Sigmoid colon (tissue), 7 donors: Measurements from ENCODE around the gene ZNF716. TPM values are rescaled to one million over a fixed set of nuclear protein-coding genes. Genes with fewer than 3 reads are reported as not detected.

Source experiments
- DNase-seq: peaks from one replicate; pipeline ENCODE4 v3.0.0-alpha.2; 2019
- H3K27ac ChIP-seq, 4 donors: fragments of 200-600 bp; sonication (generic); one replicate each; pipeline ENCODE4 v1.5.1; 2016 to 2019; ENCODE audit warnings: mild to moderate bottlenecking in 1 of 4
- H3K27me3 ChIP-seq, 3 donors: fragments of 200-600 bp; sonication (generic); one replicate each; pipeline ENCODE4 v1.5.1; 2019; ENCODE audit warnings: mild to moderate bottlenecking in 1 of 3
- H3K36me3 ChIP-seq, 4 donors: fragments of 200-600 bp; sonication (generic); one replicate each; pipeline ENCODE4 v1.5.1; 2016 to 2019
- H3K4me1 ChIP-seq, 4 donors: fragments of 200-600 bp; sonication (generic); one replicate each; pipeline ENCODE4 v1.5.1; 2017 to 2019
- H3K4me3 ChIP-seq, 4 donors: fragments of 200-600 bp; sonication (generic); one replicate each; pipeline ENCODE4 v1.5.1; 2017 to 2019; ENCODE audit warnings: mild to moderate bottlenecking in 2 of 4, moderate library complexity in 1 of 4
- H3K9me3 ChIP-seq, 4 donors: fragments of 200-600 bp in 3 of 4; sonication (generic) in 3 of 4; one replicate each; pipeline versions ENCODE4 v1.5.1 to v1.6.1; 2013 to 2019
- CTCF ChIP-seq, 4 experiments: fragments of 450-650 bp in 3 of 4; fragments of 200-600 bp in 1 of 4; IDR thresholded peaks; one replicate each; pipeline ENCODE4 v1.5.1; 2016 to 2019; ENCODE audit warnings: antibody characterized with exemption in 4 of 4, mild to moderate bottlenecking in 3 of 4, moderate library complexity in 2 of 4
- EP300 ChIP-seq, 4 donors: sonication (generic); formaldehyde crosslinking; IDR thresholded peaks; one replicate each; pipeline ENCODE4 v1.6.1; 2017; ENCODE audit warnings: antibody characterized with exemption in 4 of 4
- POLR2A ChIP-seq, 2 donors: fragments of 450-650 bp; IDR thresholded peaks; one replicate each; pipeline ENCODE4 v1.6.1; 2016; ENCODE audit warnings: antibody characterized with exemption in 2 of 2, mild to moderate bottlenecking in 2 of 2, moderate library complexity in 2 of 2
- POLR2AphosphoS5 ChIP-seq, 4 donors: sonication (generic); formaldehyde crosslinking; IDR thresholded peaks; one replicate each; pipeline ENCODE4 v1.6.1; 2017; ENCODE audit warnings: antibody characterized with exemption in 4 of 4
- WGBS, 2 donors: extraction: QIAGEN DNeasy Blood & Tissue Kit; methylation state at CpG; one replicate each; pipeline ENCODE4 v1.1.7; 2013; 5-methylcytosine and 5-hydroxymethylcytosine counted together
- intact Hi-C: fragments of 100-400 bp; cut with DNase I; formaldehyde crosslinking; loops from one replicate; pipeline ENCODE4 v1.15.1; 2023
- polyA plus RNA-seq, 3 donors: library from polyadenylated mRNA; stranded (reverse); fragments of 200-250 nt; gene quantifications; one replicate each; pipeline ENCODE4 v1.2.3, GENCODE V29; 2013
- total RNA-seq, 4 donors: library from RNA; depleted of rRNA; stranded (reverse); fragments of >200 nt; gene quantifications; one replicate each; pipeline ENCODE4 v1.1.0, GENCODE V29; 2016
- donor health status: healthy with polysubstance abuse.
- donor health status: Bipolar disorder and iron deficiency.
- donor health status: healthy.

The ZNF716 gene
- total and polyA plus RNA-seq, 7 donors = not detected

GRCh38 chr7:57425969-57426628 lies 23.9 kb upstream of the ZNF716 start:
- no peaks in the 10 kb centered on the region for H3K36me3 ChIP-seq
- peak; percentile 63 for DNase-seq
- TF ChIP-seq POLR2A (IDR thresholded peaks at IDR 0.05) (no peak), EP300 (IDR thresholded peaks at IDR 0.05) (no peak), CTCF (IDR thresholded peaks at IDR 0.05) (peak in 1 of 4 experiments; percentile 26)
- peaks cover 0 to 8% (median 0%) of the 10 kb centered on the region in 3 donors for H3K27me3 ChIP-seq
- 69 to 70% methylated on average over 29 of the region's 29 CpGs for WGBS, 2 donors
- no peak overlapping the region for H3K4me3 ChIP-seq
- no peak overlapping the region for H3K27ac ChIP-seq
- H3K9me3 ChIP-seq = peaks cover 0 to 14% (median 0%) of the 10 kb centered on the region in 4 donors
- intact Hi-C loops = no loop called here
- H3K4me1 ChIP-seq = no peaks in the 10 kb centered on the region

GRCh38 chr7:57426629-57427003 lies 23.4 kb upstream of the ZNF716 start:
- TF ChIP-seq EP300 (IDR thresholded peaks at IDR 0.05) (no peak), CTCF (IDR thresholded peaks at IDR 0.05) (no peak), POLR2A (IDR thresholded peaks at IDR 0.05) (no peak), POLR2AphosphoS5 (IDR thresholded peaks at IDR 0.05) (no peak)
- 87 to 89% methylated on average over 11 of the region's 11 CpGs for WGBS, 2 donors

GRCh38 chr7:57427146-57427545 lies 22.8 kb upstream of the ZNF716 start:
- Histone ChIP-seq H3K36me3 (no peaks in the 10 kb centered on the region), H3K27me3 (peaks cover 0 to 8% (median 0%) of the 10 kb centered on the region in 3 donors), H3K9me3 (peaks cover 0 to 14% (median 0%) of the 10 kb centered on the region in 4 donors), H3K27ac (no peak overlapping the region), H3K4me3 (no peak overlapping the region), H3K4me1 (no peaks in the 10 kb centered on the region)
- DNase-seq = no peak
- TF ChIP-seq POLR2A (IDR thresholded peaks at IDR 0.05) = no peak
- no peak for TF ChIP-seq POLR2AphosphoS5 (IDR thresholded peaks at IDR 0.05)
- TF ChIP-seq EP300 (IDR thresholded peaks at IDR 0.05) = no peak
- TF ChIP-seq CTCF (IDR thresholded peaks at IDR 0.05) = no peak
- 89 to 92% methylated on average over 10 of the region's 10 CpGs for WGBS, 2 donors
- intact Hi-C loops = no loop called here

More at GRCh38 chr7:57426629-57427003, 23.4 kb upstream of the ZNF716 start:
- no peaks in the 10 kb centered on the region for H3K36me3 ChIP-seq
- peaks cover 0 to 8% (median 0%) of the 10 kb centered on the region in 3 donors for H3K27me3 ChIP-seq
- intact Hi-C loops = no loop called here
- DNase-seq = no peak
- no peak overlapping the region for H3K27ac ChIP-seq
- no peak overlapping the region for H3K4me3 ChIP-seq
- peaks cover 0 to 14% (median 0%) of the 10 kb centered on the region in 4 donors for H3K9me3 ChIP-seq
- no peaks in the 10 kb centered on the region for H3K4me1 ChIP-seq

GRCh38 chr7:57427594-57427993 lies 22.4 kb upstream of the ZNF716 start:
- H3K4me1 ChIP-seq = no peaks in the 10 kb centered on the region
- H3K4me3 ChIP-seq = no peak overlapping the region
- TF ChIP-seq EP300 (IDR thresholded peaks at IDR 0.05) (no peak), POLR2A (IDR thresholded peaks at IDR 0.05) (no peak), CTCF (IDR thresholded peaks at IDR 0.05) (no peak), POLR2AphosphoS5 (IDR thresholded peaks at IDR 0.05) (no peak)
- peak; percentile 56 for DNase-seq
- H3K9me3 ChIP-seq = peaks cover 0 to 14% (median 0%) of the 10 kb centered on the region in 4 donors
- no peaks in the 10 kb centered on the region for H3K36me3 ChIP-seq
- 87 to 88% methylated on average over 8 of the region's 8 CpGs for WGBS, 2 donors
- no peak overlapping the region for H3K27ac ChIP-seq
- H3K27me3 ChIP-seq = peaks cover 0 to 8% (median 0%) of the 10 kb centered on the region in 3 donors
- intact Hi-C loops = no loop called here
